ENCODE data around the gene PDIK1L. TPM values are rescaled to one million over a fixed set of nuclear protein-coding genes. Genes with fewer than 3 reads are reported as not detected.

The PDIK1L gene
- polyA plus RNA-seq, 12 donors = 6.7 to 10.3 (median 7.6) TPM; not detected in 1

GRCh38 chr1:26119892-26120608 is 8.4 kb downstream of the PDIK1L start:
- no peak for DNase-seq

- DNase-seq = no peak
Observed at GRCh38 chr1:26121854-26122773, 10.5 kb downstream of the PDIK1L start.

GRCh38 chr1:26122988-26123973 is 11.7 kb downstream of the PDIK1L start:
- DNase-seq = no peak

GRCh38 chr1:26124418-26125331 is 13.1 kb downstream of the PDIK1L start:
- no peak for DNase-seq

- DNase-seq = no peak
Observed at GRCh38 chr1:26125382-26125781, 13.8 kb downstream of the PDIK1L start.

- DNase-seq = no peak
Observed at GRCh38 chr1:26125946-26126320, 14.3 kb downstream of the PDIK1L start.

GRCh38 chr1:26126321-26127084 is 14.9 kb downstream of the PDIK1L start:
- no peak for DNase-seq

- no peak for DNase-seq
Observed at GRCh38 chr1:26127235-26128163, 15.9 kb downstream of the PDIK1L start.

GRCh38 chr1:26129778-26130177 is 18.2 kb downstream of the PDIK1L start:
- DNase-seq = no peak

GRCh38 chr1:26130695-26131094 is 19.1 kb downstream of the PDIK1L start:
- no peak for DNase-seq

GRCh38 chr1:26132128-26132833 is 20.7 kb downstream of the PDIK1L start:
- no peak for DNase-seq

GRCh38 chr1:26132834-26133167 is 21.2 kb downstream of the PDIK1L start:
- DNase-seq = no peak

- no peak for DNase-seq
Observed at GRCh38 chr1:26134466-26134865, 22.8 kb downstream of the PDIK1L start.

- DNase-seq = no peak
Observed at GRCh38 chr1:26138974-26139558, 27.4 kb downstream of the PDIK1L start.

- DNase-seq = no peak
Observed at GRCh38 chr1:26142159-26142558, 30.5 kb downstream of the PDIK1L start.

- DNase-seq = peak; percentile 74
Observed at GRCh38 chr1:26145041-26145959, 33.7 kb downstream of the PDIK1L start.

GRCh38 chr1:26145960-26146294 is 34.3 kb downstream of the PDIK1L start:
- no peak for DNase-seq
